GM21529 (cell line): ENCODE measurements around the gene RBM26.

Source experiments
- ATAC-seq: cut with Tn5 transposase; IDR thresholded peaks from one replicate; pipeline ENCODE4 v1.9.1; 2021; ENCODE audit not compliant: unreplicated experiment

The RBM26 gene

GRCh38 chr13:79423801-79424642 is 18.0 kb upstream of the RBM26 start:
- ATAC-seq: peak; percentile 84

- no peak for ATAC-seq
Observed at GRCh38 chr13:79423340-79423739, 17.3 kb upstream of the RBM26 start.

GRCh38 chr13:79419365-79419764 is 13.3 kb upstream of the RBM26 start:
- ATAC-seq: no peak

- ATAC-seq: no peak
Observed at GRCh38 chr13:79417741-79418140, 11.7 kb upstream of the RBM26 start.

- no peak for ATAC-seq
Observed at GRCh38 chr13:79413521-79413920, 7.5 kb upstream of the RBM26 start.

GRCh38 chr13:79409828-79410227 is 3.8 kb upstream of the RBM26 start:
- ATAC-seq: no peak

GRCh38 chr13:79407349-79407979 is 1.4 kb upstream of the RBM26 start:
- ATAC-seq: no peak

GRCh38 chr13:79406597-79406908 is 498 bp upstream of the RBM26 start:
- peak; percentile 24 for ATAC-seq

GRCh38 chr13:79405501-79405830 is 589 bp downstream of the RBM26 start:
- peak; percentile 37 for ATAC-seq

- no peak for ATAC-seq
Observed at GRCh38 chr13:79404985-79405384, 1.1 kb downstream of the RBM26 start.

- no peak for ATAC-seq
Observed at GRCh38 chr13:79404361-79404760, 1.7 kb downstream of the RBM26 start.

GRCh38 chr13:79403113-79403512 is 2.9 kb downstream of the RBM26 start:
- ATAC-seq: no peak

GRCh38 chr13:79402679-79403078 is 3.4 kb downstream of the RBM26 start:
- no peak for ATAC-seq

GRCh38 chr13:79402074-79402635 is 3.9 kb downstream of the RBM26 start:
- ATAC-seq: no peak

GRCh38 chr13:79401259-79402070 is 4.6 kb downstream of the RBM26 start:
- peak; percentile 38 for ATAC-seq

GRCh38 chr13:79398915-79399314 is 7.1 kb downstream of the RBM26 start:
- no peak for ATAC-seq

GRCh38 chr13:79398127-79398526 is 7.9 kb downstream of the RBM26 start:
- no peak for ATAC-seq

GRCh38 chr13:79395881-79396280 is 10.2 kb downstream of the RBM26 start:
- no peak for ATAC-seq

GRCh38 chr13:79393564-79394249 is 12.3 kb downstream of the RBM26 start:
- ATAC-seq: peak; percentile 67

GRCh38 chr13:79392882-79393563 is 13.0 kb downstream of the RBM26 start:
- peak; percentile 59 for ATAC-seq
